Testis (tissue), 3 donors: ENCODE measurements around the gene ODC1. TPM values are rescaled to one million over a fixed set of nuclear protein-coding genes. Genes with fewer than 3 reads are reported as not detected.

Source experiments
- DNase-seq: peaks from one replicate; pipeline ENCODE4 v3.0.0-alpha.2; 2019
- H3K27ac ChIP-seq, 2 donors: fragments of 200-600 bp; sonication (generic); one replicate each; pipeline ENCODE4 v1.5.1; 2019
- H3K27me3 ChIP-seq: fragments of 200-600 bp; sonication (generic); one replicate; pipeline ENCODE4 v1.5.1; 2019
- H3K36me3 ChIP-seq: fragments of 200-600 bp; sonication (generic); one replicate; pipeline ENCODE4 v1.5.1; 2017; ENCODE audit warnings: low read depth; ENCODE audit errors: missing control alignments
- H3K4me1 ChIP-seq: fragments of 200-600 bp; sonication (generic); one replicate; pipeline ENCODE4 v1.5.1; 2019
- H3K4me3 ChIP-seq, 2 donors: fragments of 200-600 bp; sonication (generic); one replicate each; pipeline ENCODE4 v1.5.1; 2017 to 2019
- H3K9me3 ChIP-seq: fragments of 200-600 bp; sonication (generic); one replicate; pipeline ENCODE4 v1.5.1; 2017
- POLR2A ChIP-seq: fragments of 450-650 bp; IDR thresholded peaks from one replicate; pipeline ENCODE4 v1.6.1; 2017; ENCODE audit warnings: antibody characterized with exemption, mild to moderate bottlenecking, moderate library complexity
- WGBS, 2 donors: methylation state at CpG; one replicate each; pipeline ENCODE4 v1.1.5; 2018; 5-methylcytosine and 5-hydroxymethylcytosine counted together
- intact Hi-C: fragments of 100-400 bp; cut with DNase I; formaldehyde crosslinking; loops from one replicate; pipeline ENCODE4 v1.15.1; 2023; ENCODE audit warnings: low total_unique reads
- polyA plus RNA-seq: library from polyadenylated mRNA; stranded (reverse); fragments of 350-450 nt; fragmentation: Illumina TruSeq; extraction: RNeasy Lipid Tissue Mini Kit (QIAGEN cat#74804); gene quantifications from one replicate; pipeline ENCODE4 v1.2.3, GENCODE V29; 2014; ENCODE audit warnings: low read depth, low replicate concordance; ENCODE audit not compliant: insufficient read depth
- total RNA-seq, 2 donors: library from RNA; depleted of rRNA; stranded (reverse); fragments of >200 nt; gene quantifications; one replicate each; pipeline ENCODE4 v1.2.3, GENCODE V29; 2016
- TF ChIP-seq, protein P1 (sequence below), 3 experiments: fragments of 450-650 bp in 2 of 3; fragments of 200-600 bp in 1 of 3; sonication (generic) in 1 of 3; IDR thresholded peaks; one replicate each; pipeline ENCODE4 v1.5.1; 2016 to 2019; ENCODE audit warnings: antibody characterized with exemption in 3 of 3, mild to moderate bottlenecking in 2 of 3, moderate library complexity in 1 of 3

ODC1 gene
- total and polyA plus RNA-seq, 3 donors from 2014 or later = 208 to 321 (median 309) TPM

DNA sequence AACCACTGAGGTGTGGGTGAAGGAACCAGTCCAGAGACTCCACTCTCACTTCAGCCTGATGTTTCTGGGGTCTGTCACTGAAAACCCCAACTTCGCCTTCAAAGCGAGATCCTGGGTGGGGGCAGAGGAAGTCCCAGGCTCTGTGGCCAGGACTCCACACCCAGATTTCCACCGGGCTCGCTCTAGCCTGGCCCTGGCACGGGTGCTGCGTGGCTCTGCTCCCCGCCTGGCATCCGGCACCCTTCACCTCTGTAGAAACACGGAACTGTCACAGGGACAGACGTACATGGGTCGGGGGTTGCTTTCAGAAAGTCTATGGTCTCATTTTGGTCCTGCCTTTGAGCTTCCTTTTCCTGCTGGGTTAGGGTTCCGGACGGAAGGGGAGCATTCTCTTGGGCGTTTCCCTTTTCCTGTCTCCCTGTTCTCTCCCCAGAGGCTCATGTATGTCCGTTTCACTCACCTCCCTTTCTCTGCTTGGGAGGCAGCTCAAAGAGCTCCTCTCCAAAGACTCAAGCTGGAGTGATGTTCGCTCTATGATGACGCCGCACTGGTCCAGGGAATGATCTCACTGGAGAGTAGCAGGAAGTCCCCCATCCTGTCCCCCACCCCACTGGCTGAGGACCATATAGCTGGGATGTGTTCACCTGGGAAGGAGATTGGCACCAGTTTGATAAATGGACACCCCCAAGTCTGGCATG lies 41.5 kb downstream of the ODC1 start:
- no peaks in the 10 kb centered on the region for H3K9me3 ChIP-seq
- TF ChIP-seq, protein P1, sequence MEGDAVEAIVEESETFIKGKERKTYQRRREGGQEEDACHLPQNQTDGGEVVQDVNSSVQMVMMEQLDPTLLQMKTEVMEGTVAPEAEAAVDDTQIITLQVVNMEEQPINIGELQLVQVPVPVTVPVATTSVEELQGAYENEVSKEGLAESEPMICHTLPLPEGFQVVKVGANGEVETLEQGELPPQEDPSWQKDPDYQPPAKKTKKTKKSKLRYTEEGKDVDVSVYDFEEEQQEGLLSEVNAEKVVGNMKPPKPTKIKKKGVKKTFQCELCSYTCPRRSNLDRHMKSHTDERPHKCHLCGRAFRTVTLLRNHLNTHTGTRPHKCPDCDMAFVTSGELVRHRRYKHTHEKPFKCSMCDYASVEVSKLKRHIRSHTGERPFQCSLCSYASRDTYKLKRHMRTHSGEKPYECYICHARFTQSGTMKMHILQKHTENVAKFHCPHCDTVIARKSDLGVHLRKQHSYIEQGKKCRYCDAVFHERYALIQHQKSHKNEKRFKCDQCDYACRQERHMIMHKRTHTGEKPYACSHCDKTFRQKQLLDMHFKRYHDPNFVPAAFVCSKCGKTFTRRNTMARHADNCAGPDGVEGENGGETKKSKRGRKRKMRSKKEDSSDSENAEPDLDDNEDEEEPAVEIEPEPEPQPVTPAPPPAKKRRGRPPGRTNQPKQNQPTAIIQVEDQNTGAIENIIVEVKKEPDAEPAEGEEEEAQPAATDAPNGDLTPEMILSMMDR (IDR thresholded peaks at IDR 0.05) = no peak
- no peak for TF ChIP-seq POLR2A
- no peaks in the 10 kb centered on the region for H3K36me3 ChIP-seq
- H3K27ac ChIP-seq = no peak overlapping the region
- no peaks in the 10 kb centered on the region for H3K27me3 ChIP-seq
- no peak overlapping the region for H3K4me3 ChIP-seq
- H3K4me1 ChIP-seq = peaks cover 43% of the 10 kb centered on the region
- intact Hi-C loops = loop anchor here (10.0 kb wide), 1 partner anchor 282 kb away; the partner anchor contains the start of gene RRM2
- no peak for DNase-seq
- 88 to 93% methylated on average over 17 to 18 of the region's 18 CpGs for WGBS, 2 donors

DNA sequence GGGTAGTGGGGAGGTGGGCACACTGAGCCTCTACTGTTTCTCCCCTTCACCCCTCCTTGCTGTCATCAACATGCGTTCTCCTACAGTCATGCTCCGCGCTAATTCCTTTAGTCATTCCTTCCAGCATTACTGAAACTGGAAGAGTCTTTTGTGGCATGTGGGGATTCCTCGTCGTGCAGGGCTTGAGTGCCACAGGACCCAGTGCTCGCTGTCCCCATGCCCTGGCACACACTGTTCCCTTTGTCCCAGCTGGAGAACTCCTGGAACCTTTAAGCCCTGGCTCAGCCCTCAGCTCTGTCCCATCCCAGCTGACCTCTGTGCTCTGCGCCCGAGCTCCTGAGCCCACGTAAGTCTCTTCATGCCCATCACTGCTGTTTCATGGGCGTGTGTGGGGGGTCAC lies 42.1 kb downstream of the ODC1 start:
- WGBS, 2 donors = 58 to 86% methylated on average over 8 to 10 of the region's 10 CpGs
- intact Hi-C loops = loop anchor here (10.0 kb wide), 1 partner anchor 281 kb away; the partner anchor contains the start of gene RRM2
- Histone ChIP-seq H3K4me3 (no peak overlapping the region), H3K36me3 (no peaks in the 10 kb centered on the region), H3K27ac (no peak overlapping the region), H3K9me3 (no peaks in the 10 kb centered on the region), H3K27me3 (no peaks in the 10 kb centered on the region), H3K4me1 (peaks cover 36% of the 10 kb centered on the region)
- no peak for DNase-seq
- TF ChIP-seq, protein P1 (IDR thresholded peaks at IDR 0.05) = no peak
- no peak for TF ChIP-seq POLR2A

GRCh38 chr2:10405448-10405847 lies 42.7 kb downstream of the ODC1 start:
- H3K4me1 ChIP-seq = peaks cover 31% of the 10 kb centered on the region
- no peak for TF ChIP-seq POLR2A
- TF ChIP-seq, protein P1 (IDR thresholded peaks at IDR 0.05) = no peak
- no peaks in the 10 kb centered on the region for H3K9me3 ChIP-seq
- H3K27ac ChIP-seq = no peak overlapping the region
- no peaks in the 10 kb centered on the region for H3K36me3 ChIP-seq
- WGBS, 2 donors = 72 to 88% methylated on average over 11 to 13 of the region's 13 CpGs
- peak; percentile 57 for DNase-seq
- no peak overlapping the region for H3K4me3 ChIP-seq
- no peaks in the 10 kb centered on the region for H3K27me3 ChIP-seq
- intact Hi-C loops = loop anchor here (10.0 kb wide), 1 partner anchor 281 kb away; the partner anchor contains the start of gene RRM2

GRCh38 chr2:10404324-10405143 lies 43.6 kb downstream of the ODC1 start:
- Histone ChIP-seq H3K4me3 (no peak overlapping the region), H3K27me3 (no peaks in the 10 kb centered on the region), H3K9me3 (no peaks in the 10 kb centered on the region), H3K4me1 (peaks cover 30% of the 10 kb centered on the region), H3K27ac (no peak overlapping the region), H3K36me3 (no peaks in the 10 kb centered on the region)
- peak; percentile 56 for DNase-seq
- 76 to 93% methylated on average over 15 to 19 of the region's 20 CpGs for WGBS, 2 donors
- intact Hi-C loops = loop anchor here (10.0 kb wide), 1 partner anchor 280 kb away; the partner anchor contains the start of gene RRM2
- TF ChIP-seq, protein P1 (IDR thresholded peaks at IDR 0.05) = no peak
- no peak for TF ChIP-seq POLR2A
